Tibial nerve (tissue), 4 donors: ENCODE results near the gene NEGR1. TPM values are rescaled to one million over a fixed set of nuclear protein-coding genes. Genes with fewer than 3 reads are reported as not detected.

ENCODE experiments used
- DNase-seq, 2 donors: peaks; one replicate each; pipeline ENCODE4 v3.0.0-alpha.2; 2019; ENCODE audit warnings: low spot score in 2 of 2
- H3K27ac ChIP-seq, 4 donors: fragments of 200-600 bp; sonication (generic) in 3 of 4; one replicate each; pipeline ENCODE4 v1.5.1; 2017 to 2019; ENCODE audit warnings: mild to moderate bottlenecking in 1 of 4
- H3K27me3 ChIP-seq, 2 donors: fragments of 200-600 bp; sonication (generic) in 1 of 2; one replicate each; pipeline versions ENCODE4 v1.5.1 to v1.6.0; 2017 to 2019
- H3K36me3 ChIP-seq, 3 donors: fragments of 200-600 bp; sonication (generic); one replicate each; pipeline ENCODE4 v1.5.1; 2018 to 2019
- H3K4me1 ChIP-seq, 4 donors: fragments of 200-600 bp; sonication (generic) in 3 of 4; one replicate each; pipeline ENCODE4 v1.5.1; 2017 to 2019
- H3K4me3 ChIP-seq, 4 donors: fragments of 200-600 bp; sonication (generic) in 3 of 4; one replicate each; pipeline ENCODE4 v1.5.1; 2017 to 2019; ENCODE audit warnings: mild to moderate bottlenecking in 1 of 4, moderate library complexity in 1 of 4
- H3K9me3 ChIP-seq, 4 donors: fragments of 200-600 bp; sonication (generic) in 3 of 4; one replicate each; pipeline ENCODE4 v1.5.1; 2017 to 2019
- CTCF ChIP-seq, 5 experiments: fragments of 200-600 bp in 3 of 5; fragments of 450-650 bp in 2 of 5; sonication (generic) in 3 of 5; IDR thresholded peaks; one replicate each; pipeline ENCODE4 v1.5.1; 2016 to 2019; ENCODE audit warnings: antibody characterized with exemption in 5 of 5, mild to moderate bottlenecking in 3 of 5, moderate library complexity in 2 of 5
- EP300 ChIP-seq, 2 donors: sonication (generic); formaldehyde crosslinking; IDR thresholded peaks; one replicate each; pipeline ENCODE4 v1.6.1; 2017; ENCODE audit warnings: antibody characterized with exemption in 2 of 2, mild to moderate bottlenecking in 1 of 2
- POLR2A ChIP-seq, 2 donors: fragments of 450-650 bp; IDR thresholded peaks; one replicate each; pipeline ENCODE4 v1.6.1; 2017; ENCODE audit warnings: antibody characterized with exemption in 2 of 2, mild to moderate bottlenecking in 2 of 2, moderate library complexity in 2 of 2
- WGBS, 2 donors: methylation state at CpG; one replicate each; pipeline ENCODE4 v1.1.5; 2018; 5-methylcytosine and 5-hydroxymethylcytosine counted together
- total RNA-seq, 4 donors: library from RNA; depleted of rRNA; stranded (reverse); fragments of >200 nt; gene quantifications; one replicate each; pipeline ENCODE4 v1.1.0, GENCODE V29; 2016

NEGR1 gene
- total RNA-seq, 4 donors from 2014 or later: 46.0 to 58.2 (median 52.4) TPM

- no peak for DNase-seq
- Histone ChIP-seq H3K36me3 (no peaks in the 10 kb centered on the region), H3K27ac (no peak overlapping the region), H3K9me3 (no peaks in the 10 kb centered on the region), H3K4me1 (peaks cover 0 to 23% (median 0%) of the 10 kb centered on the region in 4 donors), H3K4me3 (no peak overlapping the region), H3K27me3 (no peaks in the 10 kb centered on the region)
- WGBS, 2 donors: 80 to 83% methylated on average over 3 of the region's 3 CpGs
- TF ChIP-seq EP300 (IDR thresholded peaks at IDR 0.05) (no peak), POLR2A (IDR thresholded peaks at IDR 0.05) (no peak), CTCF (IDR thresholded peaks at IDR 0.05) (no peak)
Observed at GRCh38 chr1:72010094-72010431, 272.3 kb downstream of the NEGR1 start.

GRCh38 chr1:72009173-72010093 lies 272.9 kb downstream of the NEGR1 start:
- TF ChIP-seq POLR2A (IDR thresholded peaks at IDR 0.05) (no peak), CTCF (IDR thresholded peaks at IDR 0.05) (no peak), EP300 (IDR thresholded peaks at IDR 0.05) (no peak)
- Histone ChIP-seq H3K27ac (no peak overlapping the region), H3K4me3 (no peak overlapping the region), H3K36me3 (no peaks in the 10 kb centered on the region), H3K9me3 (no peaks in the 10 kb centered on the region), H3K27me3 (no peaks in the 10 kb centered on the region), H3K4me1 (peaks cover 0 to 23% (median 0%) of the 10 kb centered on the region in 4 donors)
- WGBS, 2 donors: 73% methylated on average over 6 of the region's 6 CpGs
- no peak for DNase-seq

- DNase-seq: no peak
- Histone ChIP-seq H3K9me3 (no peaks in the 10 kb centered on the region), H3K27ac (no peak overlapping the region), H3K4me3 (no peak overlapping the region), H3K36me3 (no peaks in the 10 kb centered on the region), H3K27me3 (no peaks in the 10 kb centered on the region), H3K4me1 (peaks cover 0 to 23% (median 0%) of the 10 kb centered on the region in 4 donors)
- 67 to 71% methylated on average over 2 of the region's 2 CpGs for WGBS, 2 donors
- TF ChIP-seq CTCF (IDR thresholded peaks at IDR 0.05) (no peak), EP300 (IDR thresholded peaks at IDR 0.05) (no peak), POLR2A (IDR thresholded peaks at IDR 0.05) (no peak)
Observed at GRCh38 chr1:72007312-72007711, 275.0 kb downstream of the NEGR1 start.

GRCh38 chr1:72006092-72006491 lies 276.2 kb downstream of the NEGR1 start:
- H3K27ac ChIP-seq: no peak overlapping the region
- no peak for DNase-seq
- no peak for TF ChIP-seq POLR2A (IDR thresholded peaks at IDR 0.05)
- TF ChIP-seq CTCF (IDR thresholded peaks at IDR 0.05): no peak
- TF ChIP-seq EP300 (IDR thresholded peaks at IDR 0.05): no peak
- WGBS, 2 donors: 41 to 52% methylated on average over 1 of the region's 1 CpG
- no peak overlapping the region for H3K4me3 ChIP-seq
- no peaks in the 10 kb centered on the region for H3K36me3 ChIP-seq
- no peaks in the 10 kb centered on the region for H3K27me3 ChIP-seq
- H3K4me1 ChIP-seq: peaks cover 0 to 23% (median 0%) of the 10 kb centered on the region in 4 donors
- no peaks in the 10 kb centered on the region for H3K9me3 ChIP-seq

GRCh38 chr1:72003092-72003491 lies 279.2 kb downstream of the NEGR1 start:
- no peaks in the 10 kb centered on the region for H3K9me3 ChIP-seq
- no peak for DNase-seq
- H3K27ac ChIP-seq: no peak overlapping the region
- peaks cover 0 to 10% (median 0%) of the 10 kb centered on the region in 4 donors for H3K4me1 ChIP-seq
- no peak overlapping the region for H3K4me3 ChIP-seq
- 74 to 77% methylated on average over 3 of the region's 3 CpGs for WGBS, 2 donors
- no peaks in the 10 kb centered on the region for H3K27me3 ChIP-seq
- no peak for TF ChIP-seq EP300 (IDR thresholded peaks at IDR 0.05)
- no peak for TF ChIP-seq POLR2A (IDR thresholded peaks at IDR 0.05)
- TF ChIP-seq CTCF (IDR thresholded peaks at IDR 0.05): no peak
- H3K36me3 ChIP-seq: no peaks in the 10 kb centered on the region
